Stimulated activated CD4-positive, alpha-beta T cell treated with anti-CD3 and anti-CD28 coated beads, TNF-alpha, amount 100 ng/mL, for 24 hours (primary cell): Measurements from ENCODE around the gene MAPK1.
"Not testable (repeated sequence)": the region's sequence is repeated elsewhere in the genome, so short reads cannot be mapped to it uniquely, and the experiment has no call there.

Experiments used
- DNase-seq, 3 experiments: peaks; one replicate each; pipeline ENCODE4 v3.0.0-alpha.2; 2020; ENCODE audit warnings: low read depth in 3 of 3

MAPK1 gene

DNA sequence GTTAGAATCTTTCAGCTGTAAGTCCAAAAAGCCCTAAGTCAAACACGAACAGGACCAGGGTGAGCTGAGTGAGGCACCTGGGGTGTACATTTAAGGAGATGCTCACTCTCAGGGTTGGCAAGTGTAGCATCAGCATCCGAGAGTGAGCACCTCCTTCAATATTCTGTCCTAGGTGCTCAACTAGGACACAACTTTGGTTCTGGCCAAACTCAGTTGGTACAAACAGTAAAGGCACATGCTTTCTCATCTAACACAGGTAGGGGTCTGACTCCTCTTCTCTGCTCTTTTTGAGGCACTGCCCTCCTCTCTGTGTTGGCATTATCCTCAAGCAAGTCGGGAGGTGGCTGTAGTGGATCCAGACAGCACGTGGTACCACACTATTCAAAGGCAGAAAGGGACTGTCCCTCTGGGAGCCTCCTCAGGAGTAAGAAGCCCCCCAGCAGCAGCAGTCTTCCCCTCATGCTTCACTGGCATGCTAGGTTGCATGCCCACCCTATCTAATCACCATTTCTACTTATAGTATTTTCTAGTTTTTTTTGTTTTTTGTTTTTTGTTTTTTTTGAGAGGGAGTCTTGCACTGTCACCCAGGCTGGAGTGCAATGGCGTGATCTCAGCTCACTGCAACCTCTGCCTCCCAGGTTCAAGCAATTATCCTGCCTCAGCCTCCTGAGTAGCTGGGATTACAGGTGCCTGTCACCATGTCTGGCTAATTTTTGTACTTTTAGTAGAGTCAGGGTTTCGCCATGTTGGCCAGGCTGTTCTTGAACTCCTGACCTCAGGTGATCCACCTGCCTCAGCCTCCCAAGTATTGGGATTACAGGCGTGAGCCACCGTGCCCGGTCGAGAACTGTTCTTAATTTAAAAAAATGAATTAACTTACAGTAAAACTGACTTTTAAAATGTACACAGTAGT lies 14.7 kb upstream of the MAPK1 start:
- no peak for DNase-seq

DNA sequence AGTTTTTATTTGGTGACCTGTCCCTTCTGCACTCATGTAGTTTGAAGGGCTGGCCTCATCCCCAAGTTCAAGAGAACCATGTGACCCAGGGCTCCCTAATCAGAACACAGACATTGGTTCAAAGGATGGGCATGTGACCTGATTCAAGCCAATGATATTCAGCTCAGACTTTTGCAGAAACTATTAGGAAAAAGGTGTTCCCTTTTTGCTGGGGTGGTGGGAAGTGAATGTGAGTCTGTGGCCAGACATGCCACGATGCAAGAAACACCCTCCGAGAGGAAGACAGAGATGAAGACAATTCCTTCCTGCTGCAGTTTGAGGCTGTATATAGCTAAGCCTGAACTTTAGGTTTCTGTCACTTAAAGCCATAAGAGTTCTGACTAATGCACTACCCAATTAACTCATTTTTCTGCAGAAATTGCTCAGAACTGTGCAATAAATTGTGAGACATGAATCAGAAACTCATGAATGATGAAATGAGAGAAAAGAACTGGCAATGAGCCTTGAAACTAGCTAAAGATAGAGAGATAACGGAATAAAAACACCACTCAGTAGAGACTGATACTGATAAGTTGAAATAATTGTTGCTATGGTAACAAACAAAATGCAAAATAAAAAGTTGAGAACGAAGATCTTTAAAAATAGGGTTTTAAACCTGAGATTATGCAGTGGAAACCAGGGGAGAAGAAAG lies 9.2 kb upstream of the MAPK1 start:
- DNase-seq = peak in 2 of 3 experiments; percentile 28 to 43

DNA sequence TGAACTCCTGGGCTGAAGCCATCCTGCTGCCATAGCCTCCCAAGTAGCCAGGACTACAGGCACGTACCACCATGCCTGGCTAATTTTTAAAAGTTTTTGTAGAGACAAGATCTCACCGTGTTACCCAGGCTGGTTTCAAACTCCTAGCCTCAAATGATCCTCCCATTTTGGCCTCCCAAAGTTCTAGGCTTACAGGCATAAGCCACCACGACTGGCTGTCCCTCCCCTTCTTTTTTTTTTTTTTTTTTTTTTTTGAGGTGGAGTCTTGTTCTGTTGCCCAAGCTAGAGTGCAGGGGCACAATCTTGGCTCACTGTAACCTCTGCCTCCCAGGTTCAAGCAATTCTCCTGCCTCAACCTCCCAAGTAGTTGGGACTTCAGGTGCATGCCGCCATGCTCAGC lies 7.5 kb upstream of the MAPK1 start:
- not testable (repeated sequence) for DNase-seq

DNA sequence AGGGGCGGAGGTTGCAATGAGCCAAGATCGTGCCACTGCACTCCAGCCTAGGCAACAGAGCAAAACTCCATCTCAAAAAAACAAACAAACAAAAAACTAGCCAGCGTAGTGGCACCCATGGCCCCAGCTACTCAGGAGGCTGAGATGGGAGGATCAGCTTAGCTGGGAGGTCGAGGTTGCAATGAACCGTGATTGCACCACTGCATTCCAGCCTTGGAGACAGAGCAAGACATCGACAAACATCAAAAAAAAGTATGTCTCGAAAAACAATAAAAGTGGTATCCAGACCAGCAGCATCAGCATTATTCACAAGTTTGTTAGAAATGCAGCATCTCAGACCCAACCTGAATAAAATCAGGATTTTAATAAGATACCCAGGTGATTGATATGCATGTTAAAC lies 6.2 kb upstream of the MAPK1 start:
- DNase-seq = no peak

DNA sequence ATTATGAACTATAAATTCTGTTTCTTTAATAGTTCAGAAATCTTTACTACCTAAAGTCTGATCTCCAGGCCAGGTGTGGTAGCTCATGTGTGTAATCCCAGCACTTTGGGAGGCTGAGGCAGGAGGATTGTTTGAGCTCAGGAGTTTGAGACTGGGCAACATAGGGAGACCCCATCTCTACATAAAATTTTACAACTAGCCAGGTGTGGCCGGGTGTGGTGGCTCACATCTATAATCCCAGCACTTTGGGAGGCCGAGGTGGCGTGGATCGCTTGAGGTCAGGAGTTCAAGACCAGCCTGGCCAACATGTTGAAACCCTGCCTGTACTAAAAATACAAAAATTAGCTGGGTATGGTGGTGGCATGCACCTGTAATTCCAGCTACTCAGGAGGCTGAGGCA lies 5.3 kb upstream of the MAPK1 start:
- DNase-seq = not testable (repeated sequence)

DNA sequence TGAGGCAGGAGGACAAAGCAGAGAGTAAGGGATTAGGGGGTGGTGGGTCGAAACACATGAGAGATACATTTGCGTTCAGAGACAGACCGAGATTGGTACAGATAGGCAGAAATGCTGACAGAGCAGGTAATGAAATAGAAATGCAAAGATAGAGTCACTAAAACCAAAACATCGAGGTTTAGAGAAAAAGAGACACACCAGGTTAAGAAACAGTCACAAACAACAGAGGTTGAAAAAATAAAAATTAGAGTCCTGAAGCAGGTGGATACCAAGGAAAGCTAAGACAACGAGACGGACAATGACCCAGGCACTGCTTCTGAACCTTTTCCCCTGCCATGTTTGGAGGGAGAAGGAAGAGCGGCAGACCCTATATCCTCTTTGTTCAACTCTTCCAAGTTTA lies 1.2 kb upstream of the MAPK1 start:
- no peak for DNase-seq

DNA sequence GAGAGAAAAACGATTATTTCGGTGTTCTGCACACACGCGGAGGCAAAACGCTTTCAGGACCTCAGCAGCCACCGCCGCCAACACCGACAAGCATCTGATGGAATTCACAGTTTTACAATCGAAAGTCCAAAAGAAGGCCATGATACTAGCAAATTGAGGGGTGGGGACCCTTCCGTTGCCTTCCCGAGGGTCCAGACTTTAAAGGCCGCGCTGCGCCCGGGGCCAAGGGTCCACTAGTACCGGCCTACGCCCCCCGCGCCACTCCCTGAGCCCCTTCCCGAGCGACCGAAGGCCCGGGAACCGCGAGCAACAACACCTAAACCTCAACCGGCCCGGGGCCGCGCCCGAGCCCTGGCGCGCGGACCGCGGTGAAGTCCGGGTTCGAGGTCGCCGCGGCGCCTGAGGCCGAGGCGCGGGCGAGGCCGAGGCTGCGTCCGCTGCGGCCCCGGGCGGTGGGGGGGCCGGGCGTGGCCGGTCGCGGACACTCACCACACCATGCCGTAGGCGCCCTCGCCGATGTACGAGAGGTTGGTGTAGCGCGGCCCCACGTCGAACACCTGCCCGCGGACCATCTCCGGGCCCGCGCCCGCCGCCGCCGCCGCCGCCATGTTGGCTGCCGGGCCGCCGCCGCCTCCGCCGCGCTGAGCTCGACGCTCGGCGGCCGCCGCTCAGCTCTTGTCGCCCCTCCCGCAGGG lies 465 bp downstream of the MAPK1 start:
- peak in 1 of 3 experiments; percentile 12 for DNase-seq

DNA sequence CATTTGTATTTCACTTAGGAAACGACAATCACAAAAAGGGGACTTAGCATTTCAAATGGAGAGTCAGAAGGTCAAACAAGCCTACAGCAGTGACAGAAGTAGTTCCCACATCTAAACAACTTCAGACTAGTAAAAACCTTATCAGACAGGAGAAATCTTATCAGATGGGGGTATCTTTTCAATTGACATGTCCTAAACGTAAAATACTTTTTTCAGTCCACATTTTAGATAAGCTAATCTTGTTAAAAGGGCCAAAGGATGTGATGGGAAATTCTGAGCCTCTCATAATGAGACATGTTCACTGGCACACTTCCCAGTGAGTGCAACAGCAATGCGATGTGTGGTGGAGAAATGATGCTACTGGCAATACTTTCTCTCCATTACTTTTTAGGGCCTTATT lies 2.4 kb downstream of the MAPK1 start:
- peak in 1 of 3 experiments; percentile 37 for DNase-seq

DNA sequence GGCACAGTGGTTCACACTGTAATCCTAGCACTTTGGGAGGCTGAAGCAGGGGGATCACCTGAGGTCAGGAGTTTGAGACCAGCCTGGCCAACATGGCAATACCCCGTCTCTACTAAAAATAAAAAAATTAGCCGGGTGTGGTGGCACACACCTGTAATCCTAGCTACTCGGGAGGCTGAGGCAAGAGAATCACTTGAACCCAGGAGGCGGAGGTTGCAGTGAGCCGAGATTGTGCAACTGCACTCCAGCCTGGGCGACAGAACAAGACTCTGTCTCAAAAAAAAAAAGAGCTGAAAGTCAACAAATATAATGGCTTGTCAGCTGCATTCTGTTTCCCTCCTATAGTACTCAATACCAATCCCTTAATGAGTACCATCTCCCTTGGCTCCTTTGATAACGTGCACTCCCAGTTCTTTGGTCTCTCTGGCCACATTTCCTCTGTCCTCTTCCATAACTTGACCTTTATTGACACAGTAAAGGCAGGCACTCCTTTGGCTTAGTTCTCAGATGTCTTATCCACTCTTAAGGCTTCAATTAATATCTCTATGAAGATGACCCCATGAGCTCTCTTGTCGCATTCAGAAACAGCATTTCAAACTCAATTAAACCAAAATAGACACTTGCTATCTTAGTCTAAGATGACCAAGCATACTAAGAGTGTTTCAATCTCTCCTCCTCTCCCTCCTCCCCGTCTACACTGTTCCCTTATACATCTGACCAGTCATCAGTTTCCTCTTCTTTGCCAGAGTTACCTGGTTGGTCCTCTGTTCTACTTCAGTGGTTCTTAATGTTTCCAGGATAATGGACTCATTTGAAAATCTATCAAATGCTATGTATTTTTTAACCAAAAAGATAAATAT lies 4.8 kb downstream of the MAPK1 start:
- no peak for DNase-seq

DNA sequence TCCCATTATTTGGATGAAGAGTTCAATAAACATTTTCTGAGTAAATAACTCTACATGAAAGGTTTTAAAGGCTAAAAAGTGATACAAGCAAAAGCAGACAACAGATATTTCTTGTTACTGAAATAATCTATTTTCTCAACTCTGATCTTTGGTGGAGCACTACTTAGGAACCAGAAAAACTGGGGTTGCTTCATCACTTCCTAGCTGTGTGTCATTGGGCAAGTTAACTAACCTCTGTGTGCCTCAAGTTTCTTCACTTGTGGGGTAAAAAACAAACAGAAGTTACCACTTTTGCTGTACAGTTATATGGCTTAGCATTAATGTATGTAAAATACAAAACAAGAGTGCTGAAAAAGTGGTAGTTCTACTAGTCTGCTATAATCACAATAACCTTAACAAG lies 5.6 kb downstream of the MAPK1 start:
- DNase-seq = no peak

DNA sequence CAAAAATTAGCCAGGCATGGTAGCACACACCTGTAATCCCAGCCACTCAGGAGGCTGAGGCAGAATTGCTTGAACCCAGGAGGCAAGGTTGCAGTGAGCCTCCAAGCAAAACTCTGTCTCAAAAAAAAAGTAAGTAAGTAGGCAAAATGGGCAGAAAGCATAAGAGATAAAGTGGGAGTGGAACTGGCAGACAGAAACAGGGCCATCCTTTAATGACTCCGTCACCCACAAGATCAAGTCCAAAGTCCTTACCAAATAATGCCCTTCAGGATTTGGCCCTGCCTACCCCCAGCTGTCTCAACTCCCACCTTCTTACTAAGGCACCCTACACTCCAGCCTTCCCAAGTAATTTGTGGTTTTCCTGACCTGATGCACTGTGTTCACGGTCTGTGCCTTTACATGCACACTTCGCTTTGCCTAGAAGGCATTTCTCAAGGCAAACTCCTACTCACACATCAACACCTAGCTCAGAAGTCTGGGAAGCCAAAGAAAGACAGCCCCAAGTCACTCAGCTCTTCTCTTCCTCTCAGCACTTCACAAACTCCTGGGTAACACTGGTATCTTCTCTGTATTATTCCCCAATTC lies 6.1 kb downstream of the MAPK1 start:
- no peak for DNase-seq

DNA sequence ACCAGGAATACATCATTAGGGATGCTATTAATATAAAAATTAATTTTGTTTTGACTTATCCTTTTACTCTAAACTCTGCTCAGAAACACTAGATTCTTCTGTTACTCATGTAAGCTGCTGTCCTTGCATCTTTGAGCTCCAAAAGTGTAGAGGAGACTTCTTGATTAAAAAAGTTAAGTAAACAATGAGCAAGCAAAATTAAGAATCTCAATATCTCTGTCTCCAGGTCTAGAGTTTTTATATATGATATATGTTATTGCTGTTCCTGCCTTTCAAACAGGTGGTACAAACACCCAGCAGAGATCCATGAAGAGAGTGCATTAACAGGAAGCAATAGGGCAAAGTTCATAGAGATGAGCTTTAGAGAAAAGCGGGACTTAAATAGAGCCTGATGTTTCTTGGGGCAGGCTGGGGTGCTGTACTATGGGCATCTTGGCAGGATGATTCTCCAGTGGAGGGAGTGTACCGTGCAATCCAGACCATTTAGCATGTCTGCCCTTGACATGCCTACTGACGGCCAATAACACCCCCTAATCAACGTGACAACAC lies 6.9 kb downstream of the MAPK1 start:
- DNase-seq = no peak

DNA sequence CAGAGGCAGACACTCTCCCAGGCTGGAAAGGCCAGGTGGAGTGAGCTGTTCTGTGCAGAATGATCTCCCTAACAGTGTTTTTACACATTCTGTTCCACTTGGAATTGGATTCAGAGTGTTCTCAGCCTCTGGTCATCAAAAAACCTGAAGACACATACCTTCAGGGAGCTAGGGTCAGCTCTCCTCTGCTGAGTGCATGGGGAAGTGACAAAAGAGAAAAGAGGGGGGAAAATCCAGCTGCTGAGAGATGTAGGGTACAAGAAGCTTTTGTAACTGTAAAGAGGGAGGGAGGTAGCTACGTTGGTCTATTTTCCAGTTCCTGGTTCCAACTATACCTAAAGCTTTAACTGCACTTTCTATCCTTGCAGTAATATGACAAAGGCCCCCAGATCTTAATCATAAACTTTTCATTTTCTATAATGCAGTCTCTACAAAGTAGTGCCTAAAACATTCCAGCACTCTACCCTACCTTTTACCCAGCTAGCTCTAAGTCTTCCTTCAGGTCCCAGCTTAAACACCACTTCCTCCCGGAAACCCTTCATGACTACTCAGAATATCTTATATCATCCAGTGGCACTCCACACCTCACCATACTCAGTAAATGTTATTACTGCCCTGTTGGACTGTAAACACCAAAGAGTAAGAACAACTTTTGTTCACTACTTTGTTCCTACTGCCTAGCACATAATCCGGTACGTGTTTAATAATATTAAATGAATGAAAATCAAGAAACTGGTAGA lies 9.2 kb downstream of the MAPK1 start:
- DNase-seq = no peak

DNA sequence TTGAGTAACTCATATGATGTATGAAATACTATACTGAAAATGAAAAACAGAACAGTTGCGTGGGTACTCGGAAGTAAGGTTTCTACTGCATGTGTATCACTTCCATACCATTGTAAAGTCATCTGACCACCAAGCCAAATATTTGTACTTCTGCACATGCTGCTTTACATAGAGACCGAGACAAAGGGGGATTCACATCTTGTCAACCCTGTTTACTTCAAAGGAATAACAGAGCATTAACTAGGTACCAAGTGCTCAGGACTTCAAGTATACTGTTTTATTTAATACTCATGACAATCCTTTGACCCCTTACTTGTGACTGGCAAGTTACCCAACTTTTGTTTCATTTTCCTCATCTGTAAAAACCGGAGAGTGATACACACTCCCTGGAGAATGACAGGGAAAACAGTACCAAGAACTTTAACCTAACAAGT lies 9.9 kb downstream of the MAPK1 start:
- DNase-seq = no peak

DNA sequence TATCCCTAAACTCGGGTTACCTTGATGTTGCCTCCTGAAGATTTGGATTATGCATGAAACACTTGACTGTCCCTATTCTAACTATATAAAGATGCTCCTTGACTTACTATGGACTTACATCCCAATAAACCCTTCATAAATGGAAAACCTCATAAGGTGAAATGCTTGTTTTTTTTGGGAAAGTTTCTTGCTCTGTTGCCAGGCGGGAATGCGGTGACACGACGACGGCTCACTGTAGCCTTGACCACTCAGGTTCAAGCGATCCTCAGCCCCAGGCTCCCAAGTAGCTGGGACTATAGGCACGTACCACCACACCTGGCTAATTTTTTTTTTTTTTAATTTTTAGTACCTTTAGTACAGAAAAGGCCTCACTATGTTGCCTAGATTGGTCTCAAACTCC lies 10.6 kb downstream of the MAPK1 start:
- no peak for DNase-seq

DNA sequence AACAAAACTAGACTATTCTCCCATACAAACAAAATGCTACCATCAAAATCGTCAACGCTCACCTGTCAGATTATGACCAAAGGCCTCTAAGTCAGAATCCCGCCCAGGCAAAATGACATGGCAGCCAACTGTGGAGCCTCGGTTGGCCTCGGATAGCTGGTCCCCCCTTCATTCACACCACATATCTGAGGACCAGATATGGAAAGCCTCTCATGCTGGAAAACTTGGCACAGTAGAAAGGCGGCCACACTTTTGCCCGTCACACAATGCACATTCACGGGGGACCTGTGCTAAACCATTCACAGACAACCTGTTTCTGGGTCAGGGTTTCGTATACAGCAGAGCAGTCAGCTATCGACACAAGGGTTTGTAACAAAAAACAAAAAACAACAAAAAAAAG lies 11.2 kb downstream of the MAPK1 start:
- no peak for DNase-seq

DNA sequence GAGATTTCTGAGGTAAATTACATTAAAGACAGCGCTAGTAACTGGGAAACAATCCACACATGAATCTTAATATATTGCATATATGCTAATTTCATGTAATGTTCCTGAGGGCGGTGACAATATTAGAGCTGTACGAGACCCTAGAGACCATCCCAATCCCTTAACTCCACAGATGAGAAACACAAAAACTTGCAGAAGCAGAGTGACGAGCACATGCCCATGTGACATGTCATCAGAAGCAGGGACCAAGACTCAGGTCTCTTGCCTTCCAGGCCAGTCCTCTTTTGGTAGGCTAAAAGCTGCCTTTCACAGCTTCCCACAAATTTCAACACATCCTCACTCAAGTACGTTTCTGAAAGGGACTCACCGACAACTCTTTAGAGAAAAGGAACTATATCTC lies 11.8 kb downstream of the MAPK1 start:
- no peak for DNase-seq

DNA sequence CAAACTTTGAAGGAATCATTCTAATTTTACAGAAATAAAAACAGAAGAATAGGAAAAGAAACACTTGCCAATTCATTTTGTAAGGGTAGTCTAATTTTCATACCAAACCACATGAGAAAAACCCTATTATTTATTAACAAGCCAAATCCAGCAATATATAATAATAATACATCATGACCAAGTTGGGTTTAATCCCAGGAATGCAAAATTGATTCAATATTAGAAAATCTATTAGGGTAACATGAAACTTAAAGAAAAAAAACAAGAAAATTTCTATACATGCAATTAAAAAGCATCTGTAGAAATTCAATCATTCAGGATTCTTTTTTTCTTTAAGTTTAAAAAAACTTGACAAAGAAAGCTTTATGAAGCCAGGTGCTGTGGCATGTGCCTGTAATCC lies 16.8 kb downstream of the MAPK1 start:
- no peak for DNase-seq

DNA sequence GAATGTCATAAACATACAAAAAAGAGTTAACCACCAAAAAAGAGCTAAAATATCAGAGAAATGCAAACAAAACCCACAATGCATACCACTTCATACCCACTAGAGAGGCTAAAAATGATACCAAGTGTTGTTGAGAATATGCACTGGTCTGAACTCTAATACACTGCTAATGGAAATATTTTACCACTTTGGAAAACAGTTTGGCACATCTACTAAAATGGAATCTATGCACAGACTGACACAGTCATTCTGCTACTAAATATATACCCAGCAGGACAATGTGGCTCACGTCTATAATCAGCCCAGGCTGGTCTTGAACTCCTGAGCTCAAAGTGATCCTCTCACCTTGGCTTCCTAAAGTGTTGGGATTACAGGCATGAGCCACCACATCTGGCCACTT lies 18.0 kb downstream of the MAPK1 start:
- DNase-seq = no peak

DNA sequence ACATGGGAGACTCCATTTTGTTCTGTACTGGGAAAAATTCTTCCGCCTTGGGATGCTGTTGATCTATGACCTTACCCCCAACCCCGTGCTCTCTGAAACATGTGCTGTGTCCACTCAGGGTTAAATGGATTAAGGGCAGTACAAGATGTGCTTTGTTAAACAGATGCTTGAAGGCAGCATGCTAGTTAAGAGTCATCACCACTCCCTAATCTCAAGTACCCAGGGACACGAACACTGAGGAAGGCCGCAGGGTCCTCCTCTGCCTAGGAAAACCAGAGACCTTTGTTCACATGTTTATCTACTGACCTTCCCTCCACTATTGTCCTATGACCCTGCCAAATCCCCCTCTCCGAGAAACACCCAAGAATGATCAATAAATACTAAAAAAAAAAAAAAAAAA lies 19.4 kb downstream of the MAPK1 start:
- not testable (repeated sequence) for DNase-seq
